EH (cell line): ENCODE measurements around the gene MLF1.
"Not testable (repeated sequence)": the region's sequence is repeated elsewhere in the genome, so short reads cannot be mapped to it uniquely, and the experiment has no call there.

Source experiments
- DNase-seq: peaks from one replicate; pipeline ENCODE4 v3.0.0-alpha.2; 2015; ENCODE audit warnings: low read depth

Gene MLF1, protein sequence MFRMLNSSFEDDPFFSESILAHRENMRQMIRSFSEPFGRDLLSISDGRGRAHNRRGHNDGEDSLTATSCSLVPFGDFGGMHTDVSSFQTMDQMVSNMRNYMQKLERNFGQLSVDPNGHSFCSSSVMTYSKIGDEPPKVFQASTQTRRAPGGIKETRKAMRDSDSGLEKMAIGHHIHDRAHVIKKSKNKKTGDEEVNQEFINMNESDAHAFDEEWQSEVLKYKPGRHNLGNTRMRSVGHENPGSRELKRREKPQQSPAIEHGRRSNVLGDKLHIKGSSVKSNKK

DNA sequence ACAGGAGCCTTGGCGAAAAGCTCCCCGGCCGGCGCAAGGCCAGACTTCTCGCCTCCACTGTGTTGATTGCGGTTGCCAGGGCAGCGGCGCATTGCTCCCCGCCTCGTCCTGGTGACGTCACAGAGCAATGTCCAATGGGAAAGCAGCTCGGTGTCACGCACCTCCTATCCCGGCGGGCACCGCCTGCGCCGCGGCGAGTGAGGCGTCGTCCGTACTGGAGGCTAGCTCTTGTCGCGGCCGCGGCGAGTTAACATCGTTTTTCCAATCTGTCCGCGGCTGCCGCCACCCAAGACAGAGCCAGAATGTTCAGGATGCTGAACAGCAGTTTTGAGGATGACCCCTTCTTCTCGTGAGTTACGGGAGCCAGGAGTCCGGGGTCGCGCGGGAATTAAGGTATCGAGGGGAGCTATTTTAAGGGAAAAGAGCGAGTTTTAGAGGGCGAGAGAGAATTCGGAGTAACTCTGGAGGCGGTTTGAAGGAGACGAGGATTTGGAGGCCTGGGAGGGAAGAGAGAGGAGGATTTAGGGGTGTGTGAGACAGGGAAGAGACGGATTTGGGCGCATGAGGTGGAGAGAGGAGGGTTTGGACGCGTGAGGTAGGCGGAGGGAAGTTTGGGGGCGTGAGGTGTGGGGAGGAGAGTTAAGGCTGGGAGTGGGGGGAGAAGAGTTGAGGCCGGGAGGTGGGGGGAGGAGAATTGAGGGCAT lies at the start of gene MLF1:
Gene MLF1, plus strand, starts transcription at position 196 of the 704 bp plus-strand sequence. Its CDS starts 107 bp downstream, at position 303.
- DNase-seq: peak; percentile 95

DNA sequence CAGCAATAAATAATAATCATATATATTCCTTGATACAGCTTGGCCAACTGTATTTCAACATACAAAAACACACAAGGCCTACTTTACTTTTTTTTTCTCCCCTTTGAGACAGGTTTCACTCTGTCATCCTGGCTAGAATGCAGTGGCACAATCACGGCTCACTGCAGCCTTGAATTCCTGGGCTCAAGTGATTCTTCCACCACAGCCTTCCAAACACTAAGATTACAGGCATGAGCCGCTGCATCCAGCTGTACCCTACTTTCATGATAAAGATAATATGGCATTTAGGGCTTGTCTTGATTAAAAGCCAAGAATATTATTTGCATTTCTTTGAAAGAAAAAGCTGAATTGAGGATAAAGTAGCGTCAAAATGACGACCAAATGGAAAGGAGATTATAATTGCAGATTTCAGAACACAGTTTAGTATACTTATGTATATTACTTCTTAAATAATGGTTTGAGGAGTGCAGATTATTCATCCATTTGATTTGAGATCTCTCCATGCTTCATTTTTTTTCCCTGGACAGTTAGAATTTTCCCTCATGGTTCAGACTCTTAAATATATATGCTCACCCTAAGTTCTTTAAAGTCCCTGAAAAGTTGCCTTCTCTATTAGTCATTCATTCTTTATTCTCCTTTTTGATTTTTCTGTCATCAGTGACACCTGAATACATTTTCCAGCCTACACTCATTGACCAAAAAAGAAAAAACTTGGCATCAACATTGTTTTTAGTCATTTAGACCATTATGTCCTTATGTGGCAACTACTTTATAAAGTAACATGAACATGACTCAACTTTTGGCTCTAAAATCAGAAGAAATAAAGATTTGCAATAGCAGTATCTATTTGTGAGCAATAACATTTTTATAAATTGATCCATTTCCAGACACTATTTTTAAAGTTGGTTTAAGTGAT lies 48.5 kb upstream of the MLF1 start:
- peak; percentile 55 for DNase-seq

DNA sequence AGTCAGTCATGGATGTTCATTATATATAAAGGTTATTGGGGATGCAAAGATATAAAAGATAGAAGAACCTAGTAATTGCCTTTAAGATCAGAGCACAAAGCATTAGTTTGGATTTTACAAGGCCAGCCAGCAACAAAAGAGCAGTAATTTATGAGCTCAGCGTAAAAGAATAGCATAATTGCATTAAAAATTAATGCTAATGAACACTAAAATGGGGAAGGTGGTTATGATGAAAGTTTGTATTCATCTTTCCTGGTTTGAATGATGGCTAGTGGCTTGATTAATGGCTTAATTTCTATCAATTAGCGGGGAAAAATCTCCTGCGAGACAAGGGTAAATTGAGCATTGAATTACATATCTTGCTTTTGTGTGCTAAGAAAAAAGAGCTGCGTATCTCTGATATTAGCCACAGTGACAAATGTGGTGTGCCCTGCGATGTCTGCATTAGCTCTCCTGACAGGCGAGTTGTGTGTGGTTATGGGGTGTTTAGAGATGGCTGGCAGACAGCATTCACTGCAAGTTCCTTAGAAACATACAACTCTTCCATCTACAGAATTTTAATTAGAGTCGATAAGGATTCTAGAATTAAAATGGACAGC lies 42.8 kb upstream of the MLF1 start:
- DNase-seq: no peak

DNA sequence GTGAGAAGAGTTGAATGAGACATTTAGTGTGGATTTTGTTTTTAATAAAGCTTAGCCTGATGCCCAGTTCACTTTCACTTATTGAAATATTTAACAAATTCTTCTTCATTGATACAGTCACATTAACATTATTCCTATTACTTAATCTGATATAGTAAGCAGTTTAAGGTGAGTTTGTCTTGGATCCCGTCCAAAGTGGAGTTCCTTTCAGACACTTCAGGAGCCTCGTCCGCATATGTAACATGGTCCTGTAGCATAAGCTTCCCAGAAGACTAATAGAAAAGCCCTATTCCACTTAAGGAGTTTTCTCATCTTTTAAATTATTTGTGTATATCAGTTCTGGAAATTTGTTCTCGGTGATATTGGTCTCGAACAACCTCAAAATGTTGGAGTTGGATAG lies 39.7 kb upstream of the MLF1 start:
- DNase-seq: no peak

DNA sequence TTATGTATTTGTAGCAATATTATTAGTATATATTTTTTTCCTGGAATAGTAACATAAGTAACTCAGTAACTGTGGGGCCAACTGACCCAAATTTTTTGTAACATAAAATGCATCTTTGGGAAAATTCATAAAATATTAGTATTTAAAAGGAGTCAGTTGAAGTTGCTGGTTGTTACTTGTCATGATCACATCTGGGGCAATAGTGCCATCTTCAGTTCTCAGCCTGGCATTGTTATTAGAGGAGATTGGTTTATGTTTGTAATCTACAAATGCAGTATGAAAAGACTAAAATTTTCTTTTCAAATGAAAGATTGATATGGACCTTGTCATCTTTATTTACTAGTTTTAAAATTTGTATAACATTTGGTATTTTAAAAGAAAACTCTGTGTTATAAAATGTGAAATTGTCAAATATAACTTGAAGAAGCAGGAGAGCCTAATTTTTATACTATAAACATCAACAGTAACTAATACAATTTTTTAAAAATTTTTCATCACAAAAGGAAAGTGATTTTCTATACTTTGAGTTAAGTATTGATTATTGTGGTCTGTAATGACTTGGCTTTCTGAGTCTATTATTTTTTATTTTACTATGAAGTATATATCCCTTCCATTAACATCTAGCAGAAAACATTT lies 38.8 kb upstream of the MLF1 start:
- DNase-seq: peak; percentile 66

DNA sequence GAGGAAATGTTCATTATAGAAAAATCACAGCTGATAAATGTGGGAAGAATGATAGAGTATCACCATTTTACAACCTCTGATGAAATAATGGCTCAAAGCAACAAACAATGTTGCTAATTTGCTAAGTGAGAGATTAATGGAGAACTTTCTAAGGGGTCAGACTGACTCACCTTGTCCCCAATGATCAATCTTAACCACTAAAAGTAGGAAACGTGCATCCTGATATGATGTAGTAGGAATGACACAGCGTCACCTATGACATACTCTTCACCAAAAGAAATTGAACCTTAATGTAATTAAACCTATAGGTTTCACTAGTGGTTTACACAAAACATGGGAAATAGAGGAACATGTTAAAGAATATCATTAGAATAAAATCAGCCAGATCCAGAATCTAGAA lies 35.1 kb upstream of the MLF1 start:
- DNase-seq: no peak

DNA sequence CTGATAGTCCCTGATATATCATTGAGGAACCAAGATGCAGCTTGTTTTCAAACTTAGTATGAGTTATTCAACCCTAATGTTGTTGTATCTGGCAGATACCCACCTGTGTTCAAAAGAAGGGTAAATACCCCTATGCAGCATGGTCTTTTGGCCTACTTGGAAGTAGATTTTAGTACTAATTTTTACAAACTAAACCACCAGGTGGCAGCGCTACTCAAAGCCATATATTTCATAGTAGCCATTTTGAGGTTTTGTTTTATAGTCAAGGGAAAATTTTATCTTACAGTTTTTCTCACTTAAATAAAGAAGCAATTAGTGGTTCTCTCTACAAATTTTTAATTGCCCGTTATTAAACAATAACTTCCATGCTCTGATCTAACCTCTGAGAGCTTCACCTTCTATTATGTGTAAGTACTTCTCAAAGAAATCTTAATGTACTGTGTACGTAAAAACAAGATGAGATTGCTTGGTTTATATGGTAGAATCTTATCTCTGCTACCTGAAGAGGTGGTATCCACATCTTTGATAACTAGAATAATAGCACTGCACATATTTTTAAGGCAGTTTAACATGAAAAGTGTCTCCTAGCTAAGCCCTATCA lies 31.5 kb upstream of the MLF1 start:
- peak; percentile 61 for DNase-seq

DNA sequence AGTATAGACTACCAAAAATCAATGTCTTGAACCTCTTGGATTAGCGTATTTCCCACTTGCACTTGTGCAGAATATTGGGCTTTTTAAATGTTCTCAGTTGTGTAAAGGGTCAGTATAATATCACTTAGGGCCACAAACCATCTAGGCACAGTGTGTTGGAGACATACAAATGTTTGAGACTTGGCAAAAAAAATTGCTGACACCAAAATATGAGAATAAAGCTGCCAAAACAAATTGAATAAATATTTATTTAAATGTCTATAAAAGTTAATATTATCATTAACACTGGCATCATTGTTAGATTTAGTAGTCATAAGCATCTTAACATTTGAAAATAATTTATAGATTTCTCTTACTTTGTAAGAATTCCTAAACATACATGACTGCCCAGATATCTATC lies 30.9 kb upstream of the MLF1 start:
- DNase-seq: no peak

DNA sequence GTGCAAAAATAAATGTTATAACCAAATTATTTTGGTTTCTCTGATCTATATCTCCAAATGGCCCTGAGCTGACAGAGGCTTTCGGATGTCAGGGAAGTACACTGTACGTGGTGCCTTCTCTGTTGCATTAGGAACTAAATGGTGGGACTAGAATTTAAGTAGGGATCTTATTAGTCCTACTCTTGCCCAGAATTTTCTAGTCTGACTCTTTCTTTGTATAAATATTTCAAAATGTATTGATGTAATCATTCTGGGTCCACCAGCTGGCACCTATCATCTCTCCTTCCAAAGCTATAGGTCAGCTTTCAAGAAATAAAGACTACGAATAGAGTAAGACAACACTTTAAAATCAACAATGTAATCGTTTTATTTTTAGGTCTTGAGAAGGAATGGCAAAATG lies 22.3 kb upstream of the MLF1 start:
- DNase-seq: no peak

DNA sequence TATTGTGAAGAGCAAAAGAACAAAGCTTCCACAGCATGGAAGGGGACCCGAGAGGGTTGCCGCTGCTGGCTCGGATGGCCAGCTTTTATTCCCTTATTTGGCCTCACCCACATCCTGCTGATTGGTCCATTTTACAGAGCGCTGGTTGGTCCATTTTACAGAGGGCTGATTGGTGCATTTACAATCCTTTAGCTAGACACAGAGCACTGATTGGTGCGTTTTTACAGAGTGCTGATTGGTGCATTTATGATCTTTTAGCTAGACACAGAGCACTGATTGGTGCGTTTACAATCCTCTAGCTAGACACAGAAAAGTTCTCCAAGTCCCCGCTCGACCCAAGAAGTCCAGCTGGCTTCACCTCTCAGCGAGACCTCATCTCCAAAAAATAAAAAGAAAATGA lies 21.1 kb upstream of the MLF1 start:
- not testable (repeated sequence) for DNase-seq

DNA sequence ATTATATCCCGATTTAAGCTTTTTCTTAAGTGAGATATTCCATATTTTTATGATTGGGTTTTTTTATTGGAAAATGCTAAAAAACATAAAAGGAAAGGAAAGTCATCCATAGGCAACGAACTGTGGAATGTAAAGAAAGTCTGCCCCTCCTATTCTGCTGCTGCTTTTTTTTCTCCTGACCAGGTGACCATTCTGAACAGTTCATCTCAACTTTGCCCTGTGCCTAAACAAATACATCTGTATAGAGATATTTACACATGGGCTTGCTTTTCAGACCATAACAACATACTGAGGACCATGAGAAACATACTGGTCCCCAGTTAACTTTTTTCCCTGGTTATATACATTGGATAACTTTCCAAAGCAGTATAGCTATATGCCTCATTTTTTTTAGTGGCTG lies 18.9 kb upstream of the MLF1 start:
- DNase-seq: no peak

DNA sequence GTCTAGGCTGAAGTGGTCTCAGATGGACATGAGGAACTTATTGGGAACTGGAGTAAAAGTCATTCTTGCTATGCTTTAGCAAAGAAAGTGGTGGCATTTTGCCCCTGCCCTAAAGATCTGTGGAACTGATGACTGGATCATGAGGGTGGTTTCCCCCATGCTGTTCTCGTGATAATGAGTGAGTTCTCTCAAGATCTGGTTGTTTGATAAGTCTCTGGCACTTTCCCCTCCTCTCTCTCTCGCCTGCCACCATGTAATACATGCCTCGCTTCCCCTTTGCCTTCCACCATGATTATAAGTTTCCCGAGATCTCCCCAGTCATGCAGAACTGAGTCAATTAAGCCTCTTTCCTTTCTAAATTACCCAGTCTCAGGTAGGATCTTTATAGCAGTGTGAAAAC lies 11.5 kb upstream of the MLF1 start:
- DNase-seq: no peak

DNA sequence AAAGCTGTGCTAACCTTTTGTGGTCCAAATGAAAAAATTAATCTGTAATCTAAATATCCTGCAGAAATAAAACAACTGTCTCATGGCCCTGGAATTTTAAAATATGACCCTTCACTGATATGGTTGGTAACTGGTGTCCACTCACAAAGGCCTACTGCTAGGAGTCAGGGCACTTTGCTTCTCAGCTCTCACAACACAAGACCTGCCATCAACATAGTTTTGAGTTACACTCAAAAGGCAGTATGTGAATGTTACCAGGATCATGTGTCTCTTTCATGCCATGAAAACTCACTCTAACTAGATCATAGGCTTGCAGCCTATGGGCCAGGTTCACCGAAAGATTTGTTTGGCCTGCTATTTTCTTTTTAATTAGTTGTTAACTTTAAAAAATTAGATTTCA lies 10.0 kb upstream of the MLF1 start:
- DNase-seq: no peak

DNA sequence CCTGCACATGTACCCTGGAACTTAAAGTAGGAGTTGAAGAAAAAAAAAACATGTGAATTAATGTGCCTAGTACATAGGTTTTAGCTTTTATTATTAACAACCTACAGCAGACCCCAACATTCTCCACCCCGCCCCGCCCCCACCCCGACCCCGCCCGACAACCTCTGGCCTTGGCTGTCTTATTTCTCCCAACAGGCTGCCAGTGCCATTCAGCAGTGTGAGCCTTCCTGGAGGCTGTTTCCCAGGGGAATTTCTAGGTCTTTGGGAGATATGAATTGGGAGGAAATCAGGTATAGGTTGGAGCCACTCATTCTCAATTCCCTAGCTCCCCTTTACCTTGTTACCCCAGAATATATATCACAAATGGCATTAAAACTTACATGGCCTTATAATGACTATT lies 8.3 kb upstream of the MLF1 start:
- no peak for DNase-seq

DNA sequence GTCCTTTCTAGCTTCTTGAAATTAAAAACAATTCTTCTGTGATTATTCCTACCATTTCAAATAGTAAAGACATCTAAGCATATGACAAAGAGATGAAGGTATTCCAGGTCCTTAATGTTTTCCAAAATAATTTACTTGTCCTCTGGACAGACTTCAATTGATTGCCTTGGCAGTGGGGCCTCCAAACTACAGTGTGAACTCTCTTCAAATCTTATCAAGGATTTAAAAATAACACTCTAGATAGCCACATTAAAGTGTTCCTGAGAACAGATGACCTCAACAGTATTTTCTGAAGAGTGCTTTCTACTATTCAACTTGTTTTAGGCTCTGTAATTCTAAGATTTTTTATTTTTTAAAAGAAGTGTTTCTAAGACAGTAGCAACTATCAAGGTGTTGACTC lies 7.9 kb upstream of the MLF1 start:
- no peak for DNase-seq

DNA sequence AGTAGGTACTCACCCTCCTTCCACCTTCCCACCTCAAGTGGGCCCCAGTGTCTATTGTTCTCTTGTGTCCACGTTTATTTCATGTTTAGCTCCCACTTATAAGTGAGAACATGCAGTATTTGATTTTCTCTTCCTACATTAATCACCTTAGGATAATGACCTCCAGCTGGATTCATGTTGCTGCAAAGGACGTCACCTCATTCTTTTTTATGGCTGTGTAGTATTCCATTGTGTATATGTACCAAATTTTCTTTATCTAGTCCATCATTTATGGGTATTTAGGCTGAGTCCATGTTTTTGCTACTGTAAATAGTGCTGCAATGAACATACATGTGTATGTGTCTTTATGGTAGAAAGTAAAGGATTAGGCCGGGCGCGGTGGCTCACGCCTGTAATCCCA lies 5.9 kb upstream of the MLF1 start:
- DNase-seq: no peak

DNA sequence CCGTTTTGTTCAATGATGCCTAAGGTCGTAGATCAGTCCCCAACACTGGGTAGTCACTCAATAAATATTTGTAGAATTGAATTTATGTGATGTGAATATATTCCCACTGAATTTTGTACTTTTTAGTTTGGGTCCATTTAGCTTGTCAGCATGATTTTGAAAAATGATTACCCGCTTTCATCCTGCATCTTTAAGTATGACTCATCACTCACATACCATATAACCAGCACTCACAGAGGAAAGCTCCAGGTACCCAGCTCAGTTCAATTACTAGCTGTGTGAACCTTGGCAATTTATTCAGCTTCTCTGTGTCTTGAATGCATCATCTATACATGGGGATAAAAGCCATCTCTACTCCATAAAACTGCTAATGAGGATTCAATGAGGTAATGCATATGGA lies 2.2 kb upstream of the MLF1 start:
- DNase-seq: peak; percentile 6

DNA sequence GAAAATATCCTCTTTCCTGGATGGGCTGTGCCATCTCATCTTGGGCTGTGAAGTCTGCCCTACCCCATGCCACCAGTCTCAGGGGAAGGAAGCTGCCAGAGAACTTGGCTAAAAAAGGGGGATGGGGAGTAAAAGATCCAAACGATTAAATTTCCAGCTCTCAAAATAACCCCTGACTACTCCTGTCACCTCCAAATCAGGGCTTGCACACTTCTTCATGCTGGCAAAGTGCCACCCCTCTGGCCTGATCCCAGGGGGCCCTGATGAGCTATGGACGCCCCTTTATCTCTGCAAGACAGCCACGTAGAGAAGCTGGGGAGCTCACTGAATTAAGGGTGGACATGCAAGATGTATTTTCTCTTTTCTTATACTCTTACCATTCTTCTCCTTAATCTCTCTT lies 1.2 kb upstream of the MLF1 start:
- DNase-seq: no peak

DNA sequence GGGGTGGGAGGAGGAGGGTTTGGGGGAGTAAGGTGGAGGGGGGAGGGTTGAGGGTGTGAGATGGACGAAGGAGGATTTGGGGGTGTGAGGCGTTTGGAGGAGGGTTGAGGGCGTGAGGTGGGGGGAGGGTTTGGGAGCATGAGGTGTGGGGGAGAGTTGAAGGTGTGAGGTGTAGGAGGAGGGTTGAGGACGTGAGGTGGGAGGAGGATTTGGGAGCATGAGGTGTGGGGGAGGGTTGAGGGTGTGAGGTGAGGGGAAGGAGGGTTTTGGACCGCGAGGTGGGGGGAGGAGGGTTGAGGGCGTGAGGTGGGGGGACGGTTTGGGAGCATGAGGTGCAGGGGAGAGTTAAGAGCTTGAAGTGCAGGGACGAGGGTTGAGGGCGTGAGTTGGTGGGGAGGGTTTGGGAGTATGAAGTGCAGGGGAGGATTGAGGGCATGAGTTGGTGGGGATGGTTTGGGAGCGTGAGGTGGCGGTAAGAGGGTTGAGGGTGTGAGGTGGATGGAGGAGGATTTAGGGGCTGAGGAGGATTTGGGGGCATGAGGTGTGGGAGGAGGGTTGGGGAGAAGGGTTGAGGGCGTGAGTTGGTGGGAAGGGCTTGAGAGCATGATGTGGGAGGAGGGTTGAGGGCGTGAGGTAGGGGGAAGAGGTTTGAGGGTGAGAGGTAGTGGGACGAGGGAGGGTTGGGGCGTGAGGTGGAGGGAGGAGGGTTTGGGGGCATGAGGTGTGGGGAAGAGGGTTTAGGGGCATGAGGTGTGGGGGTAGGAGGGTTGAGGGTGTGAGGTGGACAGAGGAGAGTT lies 1.2 kb downstream of the MLF1 start:
- DNase-seq: no peak

DNA sequence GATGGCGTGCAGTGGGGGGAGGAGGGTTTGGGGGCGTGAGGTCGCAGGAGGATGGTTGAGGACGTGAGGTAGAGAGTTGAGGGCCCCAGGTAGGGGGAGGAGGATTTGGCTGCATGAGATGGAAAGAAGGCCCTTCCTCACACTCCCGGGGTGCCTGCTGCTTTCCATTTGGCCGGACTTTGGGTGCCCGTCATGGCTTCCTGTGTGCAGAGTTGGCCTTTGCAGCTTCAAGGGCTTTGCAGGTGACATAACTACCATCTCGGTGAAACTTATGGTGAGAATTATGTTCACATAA lies 1.7 kb downstream of the MLF1 start:
- no peak for DNase-seq

DNA sequence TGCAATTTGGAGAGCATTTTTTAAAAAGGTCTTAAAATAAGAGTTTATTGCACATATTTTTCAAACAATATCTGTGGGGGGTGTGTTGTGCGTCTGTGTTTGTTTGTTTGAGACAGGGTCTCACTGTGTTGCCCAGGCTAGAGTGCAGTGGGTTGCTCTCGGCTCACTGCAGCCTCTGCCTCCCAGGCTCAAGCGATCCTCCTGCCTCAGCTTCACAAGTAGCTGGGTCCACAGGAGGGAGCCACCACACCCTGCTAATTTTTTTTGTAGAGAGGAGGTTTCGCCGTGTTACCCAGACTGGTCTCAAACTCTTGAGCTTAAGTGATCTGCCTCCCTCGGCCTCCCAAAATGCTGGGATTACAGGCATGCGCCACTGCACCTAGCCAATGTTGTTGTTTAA lies 2.7 kb downstream of the MLF1 start:
- no peak for DNase-seq
